MM.1S (cell line): ENCODE data around the gene PKHD1.

Experiments
- DNase-seq: peaks from one replicate; pipeline ENCODE4 v3.0.0-alpha.2; 2015
- H2AFZ ChIP-seq: fragments of 300-600 bp; sonication (generic); 2 replicates; pipeline ENCODE4 v1.6.0; 2016; ENCODE audit warnings: antibody characterized with exemption, low read length
- H3F3A ChIP-seq: fragments of 300-600 bp; sonication (generic); 2 replicates; pipeline ENCODE4 v1.6.1; 2016; ENCODE audit warnings: mild to moderate bottlenecking, antibody characterized with exemption, low read length, moderate library complexity, mixed read lengths; ENCODE audit not compliant: insufficient read depth
- H3K27ac ChIP-seq: fragments of 300-600 bp; sonication (generic); 2 replicates; pipeline ENCODE4 v1.5.1; 2016; ENCODE audit warnings: mild to moderate bottlenecking, low read length
- H3K27me3 ChIP-seq: fragments of 300-600 bp; sonication (generic); replicated peaks from 2 replicates; pipeline ENCODE4 v1.6.0; 2016; ENCODE audit warnings: low read length; ENCODE audit not compliant: insufficient read depth
- H3K36me3 ChIP-seq: fragments of 300-600 bp; sonication (generic); replicated peaks from 2 replicates; pipeline ENCODE4 v1.6.1; 2016; ENCODE audit warnings: mild to moderate bottlenecking, low read length, mixed read lengths; ENCODE audit not compliant: insufficient read depth
- H3K4me1 ChIP-seq: fragments of 300-600 bp; sonication (generic); 2 replicates; pipeline ENCODE4 v1.6.1; 2016; ENCODE audit warnings: low read length, mixed read lengths
- H3K4me2 ChIP-seq: fragments of 300-600 bp; sonication (generic); 2 replicates; pipeline ENCODE4 v1.6.0; 2016; ENCODE audit warnings: low read depth, low read length
- H3K4me3 ChIP-seq: fragments of 300-600 bp; sonication (generic); 2 replicates; pipeline ENCODE4 v1.5.1; 2016; ENCODE audit warnings: low read length, mixed read lengths
- H3K79me2 ChIP-seq: fragments of 300-600 bp; sonication (generic); 2 replicates; pipeline ENCODE4 v1.6.1; 2016; ENCODE audit warnings: mixed run types, low read length, mixed read lengths
- H3K9ac ChIP-seq: fragments of 300-600 bp; sonication (generic); 2 replicates; pipeline ENCODE4 v1.6.1; 2016; ENCODE audit warnings: low read length, mixed read lengths
- H3K9me2 ChIP-seq: fragments of 300-600 bp; sonication (generic); replicated peaks from 2 replicates; pipeline ENCODE4 v1.6.1; 2016; ENCODE audit warnings: mild to moderate bottlenecking, low read length, mixed read lengths; ENCODE audit not compliant: insufficient read depth
- H3K9me3 ChIP-seq: fragments of 300-600 bp; sonication (generic); replicated peaks from 2 replicates; pipeline ENCODE4 v1.6.1; 2016; ENCODE audit warnings: mild to moderate bottlenecking, low read length, mixed read lengths; ENCODE audit not compliant: insufficient read depth
- H4K20me1 ChIP-seq: fragments of 300-600 bp; sonication (generic); 2 replicates; pipeline ENCODE4 v1.6.1; 2016; ENCODE audit warnings: mild to moderate bottlenecking, low read length, moderate library complexity, mixed read lengths; ENCODE audit not compliant: insufficient read depth
- EZH2 ChIP-seq: fragments of 300-600 bp; sonication (generic); optimal IDR thresholded peaks from 2 replicates; pipeline ENCODE3; 2017; ENCODE audit warnings: low read depth, mild to moderate bottlenecking, antibody characterized with exemption, low read length, mixed read lengths
- EZH2phosphoT487 ChIP-seq: fragments of 300-600 bp; sonication (generic); IDR thresholded peaks from 2 replicates; pipeline ENCODE4 v1.6.1; 2018; ENCODE audit warnings: antibody characterized with exemption, low read length
- TF ChIP-seq, protein P1 (sequence below): fragments of 300-600 bp; sonication (generic); IDR thresholded peaks from 2 replicates; pipeline ENCODE4 v1.5.1; 2016; ENCODE audit warnings: antibody characterized with exemption, low read length, mixed read lengths

PKHD1 gene

DNA sequence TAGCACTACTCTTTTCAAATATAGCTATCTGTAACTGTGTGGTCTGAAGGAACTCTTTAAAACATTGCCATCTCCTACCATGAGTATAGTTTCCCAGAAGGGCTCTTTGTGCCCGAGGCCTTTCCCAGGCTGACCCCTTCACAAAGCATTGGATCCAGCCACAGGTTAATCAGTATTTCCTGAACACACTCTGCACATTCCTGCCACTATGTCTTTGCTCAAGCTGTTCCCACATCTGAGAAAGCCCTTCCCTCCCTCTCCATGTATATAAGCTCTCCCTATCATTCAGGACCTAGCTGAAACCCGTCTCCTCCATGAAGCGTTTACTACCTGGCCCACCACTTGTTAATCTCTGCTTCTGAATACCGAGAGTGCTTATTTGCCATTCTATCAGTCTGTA, 47.8 kb upstream of the PKHD1 start:
- TF ChIP-seq, protein P1, sequence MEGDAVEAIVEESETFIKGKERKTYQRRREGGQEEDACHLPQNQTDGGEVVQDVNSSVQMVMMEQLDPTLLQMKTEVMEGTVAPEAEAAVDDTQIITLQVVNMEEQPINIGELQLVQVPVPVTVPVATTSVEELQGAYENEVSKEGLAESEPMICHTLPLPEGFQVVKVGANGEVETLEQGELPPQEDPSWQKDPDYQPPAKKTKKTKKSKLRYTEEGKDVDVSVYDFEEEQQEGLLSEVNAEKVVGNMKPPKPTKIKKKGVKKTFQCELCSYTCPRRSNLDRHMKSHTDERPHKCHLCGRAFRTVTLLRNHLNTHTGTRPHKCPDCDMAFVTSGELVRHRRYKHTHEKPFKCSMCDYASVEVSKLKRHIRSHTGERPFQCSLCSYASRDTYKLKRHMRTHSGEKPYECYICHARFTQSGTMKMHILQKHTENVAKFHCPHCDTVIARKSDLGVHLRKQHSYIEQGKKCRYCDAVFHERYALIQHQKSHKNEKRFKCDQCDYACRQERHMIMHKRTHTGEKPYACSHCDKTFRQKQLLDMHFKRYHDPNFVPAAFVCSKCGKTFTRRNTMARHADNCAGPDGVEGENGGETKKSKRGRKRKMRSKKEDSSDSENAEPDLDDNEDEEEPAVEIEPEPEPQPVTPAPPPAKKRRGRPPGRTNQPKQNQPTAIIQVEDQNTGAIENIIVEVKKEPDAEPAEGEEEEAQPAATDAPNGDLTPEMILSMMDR: no peak
- TF ChIP-seq EZH2phosphoT487 (no peak), EZH2 (no peak)
- Histone ChIP-seq H3K9me2 (no peaks in the 10 kb centered on the region; the same call in 1 of the 2 replicates), H3F3A (no peaks in the 10 kb centered on the region), H2AFZ (no peak overlapping the region), H3K4me2 (no peak overlapping the region), H3K9me3 (no peaks in the 10 kb centered on the region), H3K4me1 (peaks cover 23% of the 10 kb centered on the region), H3K27ac (no peak overlapping the region), H3K9ac (no peak overlapping the region), H3K27me3 (no peaks in the 10 kb centered on the region), H3K36me3 (no peaks in the 10 kb centered on the region), H3K4me3 (no peak overlapping the region), H4K20me1 (no peaks in the 10 kb centered on the region), H3K79me2 (no peaks in the 10 kb centered on the region)
- DNase-seq: no peak

DNA sequence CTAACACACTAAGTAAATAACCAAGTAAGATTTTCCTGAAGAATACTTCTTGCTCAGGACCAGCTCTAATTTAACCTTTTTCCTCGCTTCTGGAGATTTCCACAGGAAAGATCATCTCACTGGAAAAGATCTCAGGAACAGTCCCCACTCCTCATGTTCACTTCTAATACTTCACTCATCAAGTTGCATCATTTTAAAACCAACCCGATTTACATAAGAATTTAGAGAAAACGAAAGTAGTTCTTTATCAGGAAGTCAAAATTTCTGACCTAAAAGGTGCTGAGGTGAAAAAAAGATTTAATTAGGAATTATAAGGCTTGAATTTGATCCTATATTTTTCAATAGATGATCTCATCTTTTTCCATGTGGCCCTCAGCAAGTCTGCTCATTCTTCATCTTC, 46.6 kb upstream of the PKHD1 start:
- no peaks in the 10 kb centered on the region for H3K36me3 ChIP-seq
- no peaks in the 10 kb centered on the region for H3K9me3 ChIP-seq
- no peak overlapping the region for H3K9ac ChIP-seq
- no peaks in the 10 kb centered on the region for H4K20me1 ChIP-seq
- H3K27ac ChIP-seq: no peak overlapping the region
- no peaks in the 10 kb centered on the region for H3F3A ChIP-seq
- DNase-seq: no peak
- H3K4me3 ChIP-seq: no peak overlapping the region
- no peaks in the 10 kb centered on the region for H3K79me2 ChIP-seq
- peaks cover 16% of the 10 kb centered on the region for H3K4me1 ChIP-seq
- H3K27me3 ChIP-seq: no peaks in the 10 kb centered on the region
- TF ChIP-seq, protein P1: no peak
- no peak for TF ChIP-seq EZH2phosphoT487
- no peak for TF ChIP-seq EZH2
- H3K4me2 ChIP-seq: peak overlapping the region; percentile 20; the same call in 1 of the 2 replicates
- H2AFZ ChIP-seq: no peak overlapping the region
- no peaks in the 10 kb centered on the region; the same call in 1 of the 2 replicates for H3K9me2 ChIP-seq

DNA sequence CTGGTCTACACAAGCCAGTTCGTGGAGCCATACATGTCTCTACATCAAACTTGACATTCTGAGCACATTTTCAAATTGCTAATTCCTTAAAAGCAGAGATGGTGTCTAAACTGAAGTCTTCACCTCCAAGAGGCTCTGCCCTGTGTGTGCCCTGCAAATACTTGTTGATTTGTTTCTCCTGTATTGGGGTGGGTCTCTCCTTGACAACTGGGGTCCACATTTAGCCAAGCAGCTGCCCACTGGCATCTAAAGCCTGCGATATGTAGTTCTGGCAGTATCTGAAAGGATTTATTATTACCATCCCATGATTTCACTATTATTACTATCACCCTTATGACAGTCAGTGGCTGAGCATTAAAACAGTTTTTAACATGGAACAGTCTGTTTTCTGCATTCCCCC, 45.9 kb upstream of the PKHD1 start:
- Histone ChIP-seq H3K4me3 (no peak overlapping the region), H3K27me3 (no peaks in the 10 kb centered on the region), H3K36me3 (no peaks in the 10 kb centered on the region), H3K9ac (no peak overlapping the region), H3K79me2 (no peaks in the 10 kb centered on the region), H3K27ac (no peak overlapping the region), H3K4me2 (no peak overlapping the region), H3K9me3 (no peaks in the 10 kb centered on the region), H3K4me1 (peaks cover 11% of the 10 kb centered on the region), H4K20me1 (no peaks in the 10 kb centered on the region), H2AFZ (no peak overlapping the region), H3K9me2 (no peaks in the 10 kb centered on the region; the same call in 1 of the 2 replicates), H3F3A (no peaks in the 10 kb centered on the region)
- TF ChIP-seq EZH2 (no peak), EZH2phosphoT487 (no peak)
- TF ChIP-seq, protein P1: no peak
- DNase-seq: no peak
